HS-5 (cell line): Measurements from ENCODE around the gene ERBB4.

Experiments
- DNase-seq: peaks from one replicate; pipeline ENCODE4 v3.0.0-alpha.2; 2012; ENCODE audit warnings: low read depth

ERBB4 gene

DNA sequence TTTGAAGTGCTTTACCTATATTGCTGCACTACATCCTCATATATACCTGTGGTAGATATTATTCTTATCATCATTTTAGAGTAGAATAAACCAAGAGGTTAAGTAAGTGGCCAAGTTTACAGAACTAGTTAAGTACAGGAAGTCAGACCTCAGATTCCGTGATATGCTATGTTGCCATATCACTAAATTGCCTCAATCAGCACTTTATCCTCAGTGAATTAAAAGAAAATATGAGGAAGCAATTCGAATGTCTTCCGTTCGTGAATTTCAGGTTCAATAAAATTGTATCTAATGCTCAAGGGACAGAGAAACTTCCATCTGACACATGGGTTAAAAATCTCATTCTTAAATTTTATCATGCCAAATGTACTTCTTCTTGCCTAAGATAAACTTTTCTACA lies 1133.6 kb downstream of the ERBB4 start:
- DNase-seq, result no peak

DNA sequence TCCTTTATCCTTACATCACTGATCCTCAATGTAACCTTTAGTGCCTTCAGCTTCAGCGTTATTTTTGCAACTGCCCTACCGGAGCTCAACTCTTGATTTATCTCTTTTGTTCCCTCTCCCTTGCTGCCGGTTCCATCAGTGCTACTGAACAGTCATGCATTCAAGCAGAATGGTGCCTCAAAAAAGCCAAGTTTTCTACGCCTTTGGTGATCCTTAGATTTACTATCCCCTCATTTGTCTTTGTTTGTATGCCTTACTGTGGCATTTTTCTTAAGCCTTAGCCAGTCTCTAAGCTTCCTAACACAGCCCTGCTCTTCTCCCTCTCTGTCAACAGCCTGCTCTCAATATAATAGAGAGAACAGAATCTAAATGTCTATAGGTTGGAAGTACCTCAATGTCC lies 1134.5 kb downstream of the ERBB4 start:
- DNase-seq, result no peak

DNA sequence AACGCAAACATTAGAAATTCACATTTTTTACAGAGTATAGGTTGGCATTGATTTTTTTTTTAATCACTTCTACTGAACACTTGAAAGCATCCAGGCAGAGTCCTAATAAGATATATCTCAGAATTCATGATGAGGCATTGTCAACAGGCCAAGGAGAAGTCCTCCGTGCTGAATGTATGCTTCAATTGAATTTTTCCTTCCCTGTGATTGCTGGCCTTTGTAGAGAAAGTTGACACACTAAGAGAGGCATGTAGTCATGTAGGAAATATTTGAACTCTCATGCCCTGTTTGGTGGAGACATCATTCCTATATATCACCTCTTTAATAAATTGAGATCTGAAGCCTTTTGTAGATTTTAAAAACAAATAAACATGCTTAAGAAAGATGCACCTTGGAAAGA lies 1137.3 kb downstream of the ERBB4 start:
- DNase-seq, result peak; percentile 9

DNA sequence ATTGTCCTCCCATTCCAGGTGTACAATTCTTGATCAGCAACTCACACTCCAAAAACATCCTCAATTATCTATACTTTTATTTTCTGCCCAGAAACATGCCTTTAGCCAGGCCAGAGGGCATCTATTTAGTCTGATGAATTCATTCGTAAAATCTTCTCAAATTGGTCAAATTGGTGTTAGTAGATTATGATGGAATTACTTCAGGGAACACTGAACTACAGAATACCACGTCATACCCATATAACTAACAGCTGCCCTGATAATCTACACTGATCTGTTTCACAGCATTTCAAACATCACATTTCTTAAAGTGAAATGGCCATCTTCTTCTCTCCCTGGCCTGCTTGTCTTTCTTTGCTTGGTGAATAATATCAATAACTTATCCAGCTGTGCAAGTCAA lies 1140.8 kb downstream of the ERBB4 start:
- no peak for DNase-seq

DNA sequence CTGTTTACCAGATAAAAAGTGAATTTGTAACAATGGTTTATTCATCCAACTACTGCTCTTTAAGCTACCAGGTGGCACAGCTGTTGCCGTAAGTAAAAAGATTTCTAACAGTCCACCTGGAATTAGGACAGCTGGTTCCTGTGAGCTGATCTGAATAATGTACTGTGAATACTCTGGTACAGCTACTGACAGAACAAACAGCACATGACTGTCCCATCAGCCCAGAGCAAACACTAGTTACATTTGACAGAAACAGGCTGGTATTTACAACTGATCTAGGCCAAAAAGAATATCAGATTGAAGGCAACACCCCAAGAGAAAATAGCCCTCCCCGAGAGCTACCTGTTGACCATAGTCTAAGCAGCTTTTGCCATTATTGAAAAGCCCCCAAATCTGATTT lies 1141.8 kb downstream of the ERBB4 start:
- no peak for DNase-seq

DNA sequence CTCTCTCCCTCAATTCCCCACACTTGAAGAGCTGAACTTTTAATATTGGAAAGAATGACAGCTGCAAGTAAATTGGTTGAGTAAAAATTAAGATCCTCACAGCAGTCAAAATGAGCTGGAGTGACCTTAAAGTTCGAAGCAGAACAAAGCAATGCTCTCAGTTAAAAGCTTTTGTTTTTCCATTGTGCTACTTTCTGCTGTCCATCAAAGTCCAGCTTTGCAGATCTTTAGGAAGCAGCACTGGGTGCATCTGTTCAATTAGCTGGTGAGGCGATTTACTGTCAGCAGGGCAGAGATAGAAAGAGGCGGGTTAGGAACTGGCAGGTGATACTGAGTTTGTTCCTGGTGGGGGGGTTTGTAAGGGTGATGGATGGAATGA lies 1147.4 kb downstream of the ERBB4 start:
- DNase-seq, result no peak

DNA sequence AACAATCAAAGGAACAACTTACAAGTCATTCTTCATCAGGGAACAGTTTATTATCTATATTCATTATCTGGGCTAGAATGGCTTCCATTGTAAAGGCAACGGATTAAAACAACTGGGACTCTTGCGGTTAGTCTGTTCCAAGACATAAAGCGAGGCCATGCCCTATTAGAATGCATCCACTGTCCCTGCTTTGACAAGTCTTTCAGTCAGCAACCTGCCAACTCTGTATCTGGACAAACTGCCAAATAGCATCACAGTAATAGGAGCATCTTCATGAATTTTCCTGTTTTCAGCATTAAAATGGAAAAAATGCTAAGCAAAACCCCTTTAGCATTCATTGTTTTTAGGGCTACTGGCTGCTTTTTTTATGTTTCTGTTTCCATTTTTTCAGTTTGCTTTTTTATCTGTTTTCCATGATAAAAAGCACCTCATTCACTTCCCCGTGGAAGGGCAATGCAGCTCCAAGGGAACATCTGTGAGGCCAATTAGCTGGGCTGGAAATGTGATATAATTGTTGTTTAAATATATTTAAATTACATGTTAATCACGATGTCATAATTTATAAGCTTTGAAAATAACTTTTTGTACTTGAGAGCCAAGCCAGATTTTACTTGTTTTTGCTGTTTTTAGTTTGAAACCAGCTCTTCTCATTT lies 1147.9 kb downstream of the ERBB4 start:
- no peak for DNase-seq

DNA sequence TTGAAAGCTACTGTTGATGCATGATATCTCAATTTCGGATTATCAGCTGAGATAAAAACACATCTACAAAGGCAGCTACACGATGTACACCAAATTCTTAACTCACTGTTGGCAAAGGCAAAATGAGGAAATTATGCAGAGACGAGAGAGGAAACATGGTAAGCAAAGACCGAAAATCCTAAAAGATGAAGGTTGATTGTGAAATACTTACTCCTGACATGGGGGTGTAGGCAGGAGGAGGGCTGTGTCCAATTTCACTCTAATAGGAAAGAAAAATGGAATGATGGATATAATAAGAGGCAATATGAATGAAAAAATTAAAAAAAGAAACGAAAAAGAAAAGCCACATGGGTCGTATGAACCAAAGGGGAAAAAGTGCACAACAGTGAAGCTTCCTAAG lies 1150.9 kb downstream of the ERBB4 start:
- no peak for DNase-seq

DNA sequence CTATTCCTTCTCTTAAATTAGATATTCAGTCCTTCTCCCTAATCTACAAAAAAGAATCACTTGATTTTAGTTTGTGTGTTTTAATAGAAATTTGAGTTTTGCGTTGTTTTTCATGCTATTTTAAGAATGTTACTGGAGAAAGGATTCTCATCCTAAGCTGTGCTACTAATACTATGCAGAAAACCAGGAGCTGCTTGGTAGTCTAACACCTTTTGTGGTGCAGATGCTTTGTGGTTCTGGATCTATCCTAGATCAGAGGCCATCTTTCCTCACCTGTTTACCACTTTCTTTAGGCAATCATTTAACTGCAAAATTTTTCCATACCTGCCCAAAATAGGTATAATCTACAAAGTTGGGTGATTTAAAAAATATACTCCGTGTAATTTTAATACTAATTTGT lies 1158.6 kb downstream of the ERBB4 start:
- DNase-seq, result no peak

DNA sequence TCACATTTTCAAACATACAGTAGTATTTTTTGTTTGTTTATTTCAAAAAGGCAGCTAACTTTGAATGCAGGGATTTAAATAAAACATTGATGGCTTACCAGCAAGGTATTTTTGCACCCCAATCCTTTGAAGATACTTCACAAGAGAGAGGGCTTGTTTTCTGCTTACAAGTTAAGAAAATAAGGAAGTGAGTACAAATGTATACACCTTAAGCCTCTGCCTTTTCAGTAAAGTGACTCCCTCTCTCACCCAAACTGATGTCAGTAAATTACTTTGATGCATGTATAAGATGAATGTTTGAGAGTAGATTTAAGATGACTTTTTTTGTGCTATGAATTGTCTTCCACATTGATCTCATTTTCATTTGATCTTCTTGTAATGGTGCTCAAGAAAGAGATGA lies 1162.2 kb downstream of the ERBB4 start:
- no peak for DNase-seq

DNA sequence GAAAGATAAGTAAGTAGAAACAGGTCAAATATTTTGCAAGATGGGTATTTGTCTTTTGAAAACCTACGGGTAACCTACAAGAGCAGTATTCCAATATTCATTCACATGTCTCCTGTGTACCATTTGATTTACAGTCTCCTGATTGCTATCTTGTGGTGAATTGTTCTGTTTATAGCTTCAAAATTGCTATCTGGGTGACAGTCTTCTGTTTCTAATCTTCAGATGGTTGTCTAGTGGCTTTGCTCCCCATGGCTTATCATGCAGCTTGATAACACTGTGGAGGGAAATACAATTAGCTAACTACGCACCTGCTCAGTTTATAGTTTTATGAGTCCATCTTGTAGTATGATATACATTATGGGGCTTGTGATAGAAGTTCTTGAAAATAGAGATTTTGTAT lies 1165.4 kb downstream of the ERBB4 start:
- no peak for DNase-seq

DNA sequence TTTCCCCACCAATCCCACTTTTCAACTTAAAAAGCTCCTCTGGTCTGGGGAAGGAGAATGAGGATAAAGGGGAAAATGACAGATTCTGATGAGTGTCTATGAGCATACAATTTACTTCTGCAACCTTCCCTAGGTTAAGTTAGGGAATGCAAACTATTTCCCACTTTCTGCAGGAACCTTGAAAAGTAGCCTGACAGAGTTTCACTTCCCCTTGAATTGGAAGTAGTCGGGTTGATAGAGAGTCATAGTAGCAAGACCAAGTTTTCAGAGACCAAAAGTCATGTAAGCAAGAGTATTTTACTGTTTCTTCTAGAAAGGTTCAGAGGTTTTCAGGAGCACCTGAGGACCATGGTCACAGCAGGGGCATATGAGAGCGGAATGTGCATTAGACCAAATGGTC lies 1167.1 kb downstream of the ERBB4 start:
- DNase-seq, result no peak

DNA sequence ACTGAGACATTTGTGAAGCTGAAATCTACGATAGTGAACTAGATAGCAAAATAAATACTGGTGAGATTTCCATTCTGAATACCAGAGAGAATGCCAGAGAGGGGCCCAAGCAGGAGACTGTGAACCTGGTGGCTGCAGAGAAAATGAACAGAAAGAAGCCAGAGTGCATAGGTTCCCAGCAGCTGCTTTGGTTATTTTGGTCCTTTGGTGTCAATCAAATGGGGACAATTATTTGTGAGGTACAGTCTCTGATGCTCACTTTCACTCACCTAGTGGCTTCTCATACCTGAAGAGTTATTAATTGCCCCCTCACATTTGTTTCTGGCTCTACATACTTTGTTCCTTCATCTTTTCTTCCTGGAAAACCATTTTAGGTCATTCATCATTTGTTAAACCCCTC lies 1170.1 kb downstream of the ERBB4 start:
- no peak for DNase-seq

DNA sequence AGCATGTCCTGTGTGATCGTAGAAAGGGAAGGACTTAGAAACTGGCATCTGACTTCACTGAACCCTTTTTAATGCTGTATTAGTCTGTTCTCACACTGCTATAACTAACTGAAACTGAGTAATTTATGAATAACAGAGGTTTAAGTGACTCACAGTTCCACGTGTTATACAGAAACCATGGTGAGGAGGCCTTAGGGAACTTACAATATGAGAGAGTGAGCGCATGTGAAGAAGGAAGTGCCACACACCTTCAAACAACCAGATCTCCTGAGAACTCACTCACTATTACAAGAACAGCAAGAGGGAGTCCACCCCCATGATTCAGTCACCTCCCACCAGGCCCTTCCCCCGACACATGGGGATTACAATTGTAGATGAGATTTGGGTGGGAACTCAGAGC lies 1170.9 kb downstream of the ERBB4 start:
- peak; percentile 23 for DNase-seq

DNA sequence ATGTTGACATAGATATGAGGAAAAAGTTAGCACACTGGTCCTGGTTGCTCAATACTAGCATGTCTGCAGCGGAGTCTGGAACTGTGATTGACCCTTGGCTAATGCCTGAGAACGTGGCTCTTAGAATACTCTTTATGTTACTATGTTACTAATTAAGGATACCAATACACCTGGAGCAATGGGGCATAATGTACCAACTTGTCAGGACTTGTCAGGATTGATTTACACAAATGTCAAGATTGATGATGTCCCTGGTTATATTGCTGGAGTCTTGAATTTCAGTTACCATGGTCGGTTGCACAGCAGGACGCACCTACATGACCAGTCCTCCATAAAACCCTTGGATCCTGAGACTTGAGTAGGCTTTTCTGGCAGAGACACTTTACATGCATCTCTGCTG lies 1171.3 kb downstream of the ERBB4 start:
- no peak for DNase-seq

DNA sequence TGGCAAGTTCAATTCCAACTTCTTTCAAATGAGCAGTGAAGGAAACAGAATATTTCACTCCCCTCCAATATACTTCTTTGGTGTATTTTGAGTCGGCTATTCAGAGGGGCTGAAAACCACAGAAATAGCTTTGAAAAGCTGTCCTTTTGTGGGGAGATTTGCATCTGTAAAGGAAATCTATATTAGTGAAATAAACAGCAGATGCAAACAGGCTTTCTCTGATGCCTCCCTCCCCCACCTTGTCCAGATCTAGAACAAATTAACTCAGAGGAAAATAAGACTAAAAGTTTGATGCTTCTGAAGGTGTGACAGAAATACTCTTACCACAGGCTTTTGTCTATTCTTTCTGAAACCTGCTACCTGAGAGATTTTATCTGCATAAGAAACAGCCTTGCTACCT lies 1173.7 kb downstream of the ERBB4 start:
- no peak for DNase-seq

DNA sequence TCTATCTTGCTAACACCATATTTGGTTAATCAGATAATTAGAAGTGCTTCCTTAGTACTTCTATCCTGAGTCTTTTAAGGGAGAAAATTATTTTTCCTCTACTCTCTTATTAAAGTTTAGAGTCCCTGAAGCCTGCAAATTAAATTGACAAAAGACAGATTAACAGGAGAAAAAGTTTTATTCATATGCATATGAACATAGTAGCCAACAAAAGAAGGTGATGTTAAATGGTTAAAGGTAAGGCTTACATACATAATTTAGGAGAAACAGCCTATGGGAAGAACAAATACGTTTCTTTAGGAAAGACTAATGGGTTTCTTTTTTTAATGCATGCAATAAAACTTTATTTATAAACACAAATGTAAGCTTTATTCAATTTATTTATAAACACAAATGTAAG lies 1177.2 kb downstream of the ERBB4 start:
- no peak for DNase-seq

DNA sequence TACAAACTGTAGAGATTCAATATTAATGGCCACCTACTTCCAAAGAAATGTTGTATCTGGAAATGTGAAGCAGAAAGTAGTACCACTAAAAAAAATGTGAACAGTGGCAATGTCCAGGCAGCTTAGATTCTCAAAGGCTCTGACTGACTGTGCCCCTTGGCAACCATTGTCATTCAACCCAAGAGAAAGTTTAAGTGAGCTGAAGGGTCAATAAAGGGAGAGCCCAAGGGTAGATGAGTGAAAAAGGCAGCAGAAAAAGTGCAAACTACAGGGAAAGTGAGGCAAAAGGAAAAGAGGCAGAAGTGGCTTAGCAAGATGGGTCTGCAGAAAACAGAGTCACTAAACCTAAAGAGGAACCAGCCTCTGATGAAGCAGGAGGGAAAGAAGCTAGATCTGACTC lies 1179.3 kb downstream of the ERBB4 start:
- DNase-seq, result no peak

DNA sequence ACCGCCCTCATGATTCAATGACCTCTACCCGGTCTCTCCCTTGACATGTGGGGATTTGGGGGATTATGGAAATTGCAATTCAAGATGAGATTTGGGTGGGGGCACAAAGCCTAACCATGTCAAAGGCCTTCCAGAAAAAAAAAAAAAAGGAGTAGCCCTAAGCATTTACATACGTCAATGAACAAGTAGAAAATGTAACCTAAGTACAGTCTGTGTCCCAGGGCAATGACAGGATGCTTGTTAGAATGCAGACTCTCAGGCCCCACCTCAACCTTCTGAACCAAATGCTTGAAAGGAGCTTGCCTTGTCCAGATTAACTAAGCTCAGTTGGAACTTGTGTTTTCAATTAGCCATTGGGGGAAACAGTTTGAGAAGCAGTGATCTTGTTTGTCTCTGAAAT lies 1180.1 kb downstream of the ERBB4 start:
- no peak for DNase-seq

DNA sequence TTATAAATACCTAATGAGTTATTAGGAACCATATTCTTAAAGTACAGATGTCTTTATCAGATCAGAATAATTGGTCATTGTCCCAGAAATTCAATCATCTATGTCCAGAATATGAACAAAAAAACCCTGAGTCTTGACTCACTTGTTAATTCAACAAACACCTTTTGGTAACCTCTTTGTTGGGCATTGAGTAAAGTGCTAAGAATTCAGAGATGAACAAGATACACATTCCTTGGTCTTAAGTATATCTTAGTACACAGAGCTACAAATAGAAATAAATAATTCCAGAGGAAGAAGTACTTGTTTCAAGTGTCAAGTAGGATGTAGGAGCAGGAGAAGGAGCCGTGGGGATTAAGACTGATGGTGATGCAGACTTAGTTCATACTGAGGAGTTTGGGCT lies 1184.1 kb downstream of the ERBB4 start:
- DNase-seq, result no peak

DNA sequence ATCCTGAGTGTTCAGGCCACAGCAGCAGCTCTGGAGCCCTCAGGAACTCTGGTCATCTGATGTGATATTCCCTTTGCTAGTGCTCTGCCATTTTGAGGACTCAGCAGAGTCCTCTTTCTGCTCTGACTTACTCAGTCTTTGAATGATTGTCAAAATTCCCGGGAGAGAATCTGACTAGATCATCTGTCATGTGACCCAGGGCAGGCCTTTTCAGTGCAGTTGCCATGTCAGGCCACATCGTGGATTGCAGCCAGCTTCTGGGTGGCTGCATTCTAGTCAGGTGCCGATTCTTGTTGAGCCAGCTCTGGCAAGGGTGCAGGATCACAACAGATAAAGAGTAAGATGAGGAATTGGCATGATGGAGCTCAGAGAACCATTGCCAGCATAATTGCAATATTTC lies 1186.6 kb downstream of the ERBB4 start:
- DNase-seq, result no peak

DNA sequence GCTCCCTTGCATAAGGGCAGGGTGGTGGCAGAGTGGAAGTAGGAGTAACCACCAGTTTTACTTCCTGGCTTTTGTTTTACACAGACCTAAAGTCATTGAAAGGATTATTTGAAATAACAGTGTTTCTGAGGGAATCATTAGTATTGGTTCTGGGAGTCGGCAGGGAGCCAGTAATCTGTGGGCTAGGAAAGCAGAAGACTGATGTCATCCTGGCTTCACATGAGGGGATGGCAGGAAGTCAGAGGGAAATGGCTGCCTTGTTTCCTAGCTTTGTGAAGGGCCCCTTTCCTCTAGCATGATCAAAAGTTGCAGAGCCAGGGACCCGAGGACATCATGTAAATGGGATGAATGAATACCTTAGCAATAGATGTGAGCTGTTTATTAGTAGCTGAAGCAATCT lies 1189.6 kb downstream of the ERBB4 start:
- DNase-seq, result no peak

DNA sequence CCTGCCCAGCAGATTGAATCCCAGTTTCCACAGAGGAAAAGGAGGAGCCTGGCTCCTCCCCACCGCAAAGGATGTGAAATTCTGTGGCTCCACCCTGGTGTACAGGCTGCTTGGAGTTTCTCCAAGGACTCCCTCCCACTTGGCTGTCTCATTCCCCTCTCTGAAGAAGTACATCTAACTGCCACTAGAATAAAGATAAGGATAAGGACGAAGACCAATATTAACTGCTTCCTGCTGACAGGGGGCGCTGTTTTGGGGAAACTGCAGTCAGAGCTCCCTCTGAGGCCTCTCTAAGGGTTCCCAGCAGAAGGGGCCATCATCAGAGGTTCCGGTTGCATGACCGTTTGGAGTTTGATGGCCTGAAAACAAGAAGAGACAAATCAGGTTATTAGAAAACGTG lies 1191.3 kb downstream of the ERBB4 start:
- no peak for DNase-seq

DNA sequence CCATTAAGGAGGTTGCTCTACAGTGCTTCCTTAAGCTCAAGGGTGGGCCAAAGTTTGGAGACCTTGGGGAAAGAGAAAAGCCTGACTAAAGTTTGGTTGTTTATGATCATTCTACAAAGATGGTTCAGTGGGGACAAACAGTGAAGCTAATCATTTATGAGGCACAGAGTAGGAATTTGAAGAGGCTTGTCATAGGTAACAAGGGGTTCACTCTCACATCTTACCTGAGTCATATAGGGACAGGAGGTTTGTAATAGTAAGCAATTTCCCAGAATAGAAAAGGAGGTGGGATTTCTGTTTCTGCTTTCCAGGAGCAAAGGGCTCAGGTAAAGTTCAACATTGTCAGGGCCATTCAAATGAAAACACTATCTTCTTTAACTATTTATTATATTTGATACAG lies 1194.3 kb downstream of the ERBB4 start:
- DNase-seq, result no peak

DNA sequence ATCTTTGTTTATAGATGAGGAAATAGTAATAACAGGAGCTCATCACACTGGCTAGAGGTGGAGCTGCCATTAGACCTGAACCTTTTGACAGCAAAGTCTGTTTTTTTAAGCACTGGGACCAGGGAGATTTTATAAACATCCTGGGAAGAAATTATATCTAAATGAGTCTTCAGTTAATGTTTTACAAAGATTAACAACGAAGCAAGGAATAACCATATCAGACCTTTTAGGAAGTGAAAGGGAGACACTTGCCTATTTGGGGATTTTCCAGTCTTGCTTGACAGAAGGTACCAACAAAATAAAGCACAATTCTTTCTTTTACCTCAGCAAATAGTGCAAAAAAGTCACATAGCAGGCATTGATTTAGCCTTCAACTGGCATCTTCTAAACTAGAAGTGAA lies 1205.2 kb downstream of the ERBB4 start:
- DNase-seq, result no peak
